SK-N-SH treated with all-trans-retinoic acid at 6 μM for 48 hours (cell line): Measurements from ENCODE around the gene TSC2.

ENCODE experiments used
- ATAC-seq: fragments of 200-7000 bp; cut with Tn5 transposase; 3 replicates; pipeline ENCODE4 v1.9.1; 2020; ENCODE audit warnings: mild to moderate bottlenecking, moderate library complexity
- ARNTL ChIP-seq: fragments of 450-650 bp; formaldehyde crosslinking; IDR thresholded peaks from 2 replicates; pipeline ENCODE4 v1.5.0; 2020; ENCODE audit warnings: low read depth, mild to moderate bottlenecking, moderate library complexity, borderline replicate concordance
- BACH2 ChIP-seq: fragments of 250-450 bp; sonication (Bioruptor Pico); IDR thresholded peaks from 2 replicates; pipeline ENCODE4 v1.9.0; 2021; ENCODE audit warnings: mild to moderate bottlenecking, borderline replicate concordance
- CSDC2 ChIP-seq: fragments of 250-450 bp; sonication (Bioruptor Pico); IDR thresholded peaks from 2 replicates; pipeline ENCODE4 v1.5.0; 2020; ENCODE audit warnings: mild to moderate bottlenecking, moderate library complexity
- ESRRG ChIP-seq: fragments of 250-450 bp; sonication (Bioruptor Pico); IDR thresholded peaks from 2 replicates; pipeline ENCODE4 v1.6.1; 2021; ENCODE audit warnings: mild to moderate bottlenecking
- GLIS3 ChIP-seq: fragments of 250-450 bp; sonication (Bioruptor Pico); IDR thresholded peaks from 2 replicates; pipeline ENCODE4 v1.5.0; 2020; ENCODE audit warnings: mild to moderate bottlenecking, moderate library complexity
- ISL1 ChIP-seq: fragments of 250-450 bp; sonication (Bioruptor Pico); IDR thresholded peaks from 2 replicates; pipeline ENCODE4 v2.1.2; 2022; ENCODE audit warnings: mild to moderate bottlenecking, moderate library complexity
- OSR1 ChIP-seq: fragments of 250-450 bp; sonication (Bioruptor Pico); IDR thresholded peaks from 2 replicates; pipeline ENCODE4 v1.8.0; 2022; ENCODE audit warnings: moderate library complexity, mild to moderate bottlenecking, inconsistent platforms
- PATZ1 ChIP-seq: fragments of 250-450 bp; sonication (Bioruptor Pico); IDR thresholded peaks from 2 replicates; pipeline ENCODE4 v1.8.0; 2020; ENCODE audit warnings: mild to moderate bottlenecking, moderate library complexity, borderline replicate concordance
- PPARA ChIP-seq: fragments of 250-450 bp; sonication (Bioruptor Pico); IDR thresholded peaks from 2 replicates; pipeline ENCODE4 v1.5.0; 2020; ENCODE audit warnings: mild to moderate bottlenecking, borderline replicate concordance
- RARB ChIP-seq: fragments of 250-450 bp; sonication (Bioruptor Pico); IDR thresholded peaks from 2 replicates; pipeline ENCODE4 v1.8.0; 2021; ENCODE audit warnings: mild to moderate bottlenecking, moderate library complexity
- SNAI2 ChIP-seq: fragments of 250-450 bp; sonication (Bioruptor Pico); IDR thresholded peaks from 2 replicates; pipeline ENCODE4 v1.5.0; 2020; ENCODE audit warnings: mild to moderate bottlenecking, moderate library complexity
- TCF4 ChIP-seq: fragments of 250-450 bp; sonication (Bioruptor Pico); IDR thresholded peaks from 2 replicates; pipeline ENCODE4 v1.8.0; 2021; ENCODE audit warnings: mild to moderate bottlenecking, moderate library complexity, borderline replicate concordance
- TOX ChIP-seq: fragments of 250-450 bp; sonication (Bioruptor Pico); IDR thresholded peaks from 2 replicates; pipeline ENCODE4 v1.8.0; 2021; ENCODE audit warnings: mild to moderate bottlenecking, moderate library complexity, borderline replicate concordance
- TSHZ2 ChIP-seq: fragments of 250-450 bp; sonication (Bioruptor Pico); IDR thresholded peaks from 2 replicates; pipeline ENCODE4 v1.5.0; 2020; ENCODE audit warnings: mild to moderate bottlenecking, moderate library complexity
- ZC3H10 ChIP-seq: fragments of 250-450 bp; sonication (Bioruptor Pico); IDR thresholded peaks from 2 replicates; pipeline ENCODE4 v1.5.1; 2021; ENCODE audit warnings: mild to moderate bottlenecking, moderate library complexity
- ZFP3 ChIP-seq: fragments of 250-450 bp; sonication (Bioruptor Pico); IDR thresholded peaks from 2 replicates; pipeline ENCODE4 v1.5.0; 2020; ENCODE audit warnings: mild to moderate bottlenecking, moderate library complexity
- ZFP30 ChIP-seq: fragments of 450-650 bp; formaldehyde crosslinking; IDR thresholded peaks from 2 replicates; pipeline ENCODE4 v1.5.0; 2022; ENCODE audit warnings: mild to moderate bottlenecking, moderate library complexity
- ZNF565 ChIP-seq: fragments of 450-650 bp; formaldehyde crosslinking; conservative IDR thresholded peaks from 2 replicates; pipeline ENCODE4 v1.5.0; 2020; ENCODE audit warnings: low read depth, mild to moderate bottlenecking, moderate library complexity
- ZNF70 ChIP-seq: fragments of 450-650 bp; formaldehyde crosslinking; IDR thresholded peaks from 2 replicates; pipeline ENCODE4 v1.5.0; 2020; ENCODE audit warnings: mild to moderate bottlenecking, moderate library complexity
- ZNF8 ChIP-seq: fragments of 450-650 bp; formaldehyde crosslinking; IDR thresholded peaks from 2 replicates; pipeline ENCODE4 v1.5.0; 2020; ENCODE audit warnings: mild to moderate bottlenecking, moderate library complexity
- TF ChIP-seq, protein P1 (sequence below): fragments of 250-450 bp; sonication (Bioruptor Pico); IDR thresholded peaks from 2 replicates; pipeline ENCODE4 v1.8.0; 2021; ENCODE audit warnings: low read depth, mild to moderate bottlenecking, moderate library complexity, borderline replicate concordance
- TF ChIP-seq, protein P2 (sequence below): fragments of 250-450 bp; sonication (Bioruptor Pico); IDR thresholded peaks from 2 replicates; pipeline ENCODE4 v1.5.1; 2021; ENCODE audit warnings: mild to moderate bottlenecking, moderate library complexity

Gene TSC2

GRCh38 chr16:2079991-2080390 is 32.2 kb downstream of the TSC2 start:
- no peak for ATAC-seq
- TF ChIP-seq, protein P1, sequence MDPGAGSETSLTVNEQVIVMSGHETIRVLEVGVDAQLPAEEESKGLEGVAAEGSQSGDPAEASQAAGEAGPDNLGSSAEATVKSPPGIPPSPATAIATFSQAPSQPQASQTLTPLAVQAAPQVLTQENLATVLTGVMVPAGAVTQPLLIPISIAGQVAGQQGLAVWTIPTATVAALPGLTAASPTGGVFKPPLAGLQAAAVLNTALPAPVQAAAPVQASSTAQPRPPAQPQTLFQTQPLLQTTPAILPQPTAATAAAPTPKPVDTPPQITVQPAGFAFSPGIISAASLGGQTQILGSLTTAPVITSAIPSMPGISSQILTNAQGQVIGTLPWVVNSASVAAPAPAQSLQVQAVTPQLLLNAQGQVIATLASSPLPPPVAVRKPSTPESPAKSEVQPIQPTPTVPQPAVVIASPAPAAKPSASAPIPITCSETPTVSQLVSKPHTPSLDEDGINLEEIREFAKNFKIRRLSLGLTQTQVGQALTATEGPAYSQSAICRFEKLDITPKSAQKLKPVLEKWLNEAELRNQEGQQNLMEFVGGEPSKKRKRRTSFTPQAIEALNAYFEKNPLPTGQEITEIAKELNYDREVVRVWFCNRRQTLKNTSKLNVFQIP (CRISPR knock-in tag): no peak
- TF ChIP-seq OSR1 (CRISPR knock-in tag): no peak
- no peak for TF ChIP-seq GLIS3 (CRISPR knock-in tag)
- TF ChIP-seq, protein P2, sequence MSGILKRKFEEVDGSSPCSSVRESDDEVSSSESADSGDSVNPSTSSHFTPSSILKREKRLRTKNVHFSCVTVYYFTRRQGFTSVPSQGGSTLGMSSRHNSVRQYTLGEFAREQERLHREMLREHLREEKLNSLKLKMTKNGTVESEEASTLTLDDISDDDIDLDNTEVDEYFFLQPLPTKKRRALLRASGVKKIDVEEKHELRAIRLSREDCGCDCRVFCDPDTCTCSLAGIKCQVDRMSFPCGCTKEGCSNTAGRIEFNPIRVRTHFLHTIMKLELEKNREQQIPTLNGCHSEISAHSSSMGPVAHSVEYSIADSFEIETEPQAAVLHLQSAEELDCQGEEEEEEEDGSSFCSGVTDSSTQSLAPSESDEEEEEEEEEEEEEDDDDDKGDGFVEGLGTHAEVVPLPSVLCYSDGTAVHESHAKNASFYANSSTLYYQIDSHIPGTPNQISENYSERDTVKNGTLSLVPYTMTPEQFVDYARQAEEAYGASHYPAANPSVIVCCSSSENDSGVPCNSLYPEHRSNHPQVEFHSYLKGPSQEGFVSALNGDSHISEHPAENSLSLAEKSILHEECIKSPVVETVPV (CRISPR knock-in tag): no peak
- no peak for TF ChIP-seq ZFP30 (CRISPR knock-in tag)
- no peak for TF ChIP-seq PPARA (CRISPR knock-in tag)
- TF ChIP-seq ZNF8: no peak
- no peak for TF ChIP-seq ZFP3 (CRISPR knock-in tag)
- TF ChIP-seq BACH2: no peak
- TF ChIP-seq ARNTL (CRISPR knock-in tag): no peak

DNA sequence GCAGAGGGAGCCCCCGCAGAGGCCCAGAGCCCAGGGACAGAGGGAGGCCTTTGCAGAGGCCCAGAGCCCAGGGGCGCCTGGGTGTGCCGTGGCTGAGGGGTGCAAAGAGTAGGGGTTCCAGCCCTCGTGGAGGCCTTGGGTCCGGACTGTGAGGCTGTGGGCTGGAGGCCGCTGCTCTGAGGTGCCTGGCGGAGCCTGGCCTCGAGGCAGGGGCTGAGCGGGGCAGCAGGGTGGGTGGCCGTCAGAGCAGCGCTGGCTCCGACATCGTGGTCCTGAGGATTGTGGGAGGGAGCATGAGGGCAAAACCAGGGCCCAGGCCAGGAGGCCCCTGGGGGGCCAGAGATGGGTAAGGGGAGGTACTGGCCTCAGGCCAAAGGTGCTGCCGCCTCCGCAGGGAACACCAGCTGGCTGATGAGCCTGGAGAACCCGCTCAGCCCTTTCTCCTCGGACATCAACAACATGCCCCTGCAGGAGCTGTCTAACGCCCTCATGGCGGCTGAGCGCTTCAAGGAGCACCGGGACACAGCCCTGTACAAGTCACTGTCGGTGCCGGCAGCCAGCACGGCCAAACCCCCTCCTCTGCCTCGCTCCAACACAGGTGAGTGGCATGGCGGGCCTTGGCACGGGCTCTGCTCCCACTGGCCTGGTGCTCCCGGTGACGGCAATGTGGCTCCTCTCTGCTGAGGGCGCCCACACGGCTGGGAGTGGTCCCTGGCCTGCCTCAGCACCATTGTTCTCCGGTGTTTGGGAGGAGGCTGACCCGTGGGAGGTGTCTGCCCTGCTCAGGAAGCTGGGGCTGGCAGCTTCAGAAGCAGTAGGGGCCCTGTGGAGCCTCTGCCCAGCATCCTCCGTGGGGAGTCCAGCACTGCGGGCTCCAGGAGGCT is 33.7 kb downstream of the TSC2 start:
- no peak for ATAC-seq
- TF ChIP-seq ZNF8 (no peak), TCF4 (CRISPR knock-in tag) (no peak), ESRRG (CRISPR knock-in tag) (no peak), BACH2 (no peak), TOX (CRISPR knock-in tag) (no peak), SNAI2 (no peak), ISL1 (CRISPR knock-in tag) (no peak), ZFP3 (CRISPR knock-in tag) (no peak), ZNF70 (CRISPR knock-in tag) (no peak), ZC3H10 (CRISPR knock-in tag) (no peak), GLIS3 (CRISPR knock-in tag) (no peak), RARB (no peak), ZNF565 (CRISPR knock-in tag) (no peak), PATZ1 (CRISPR knock-in tag) (no peak), PPARA (CRISPR knock-in tag) (no peak), OSR1 (CRISPR knock-in tag) (no peak), TSHZ2 (no peak), CSDC2 (CRISPR knock-in tag) (no peak)
- TF ChIP-seq, protein P2 (CRISPR knock-in tag): no peak
